D341Med (cell line): ENCODE measurements around the gene KRT15.

Source experiments
- DNase-seq: peaks from one replicate; pipeline ENCODE4 v3.0.0; 2012; ENCODE audit warnings: low spot score

The KRT15 gene

DNA sequence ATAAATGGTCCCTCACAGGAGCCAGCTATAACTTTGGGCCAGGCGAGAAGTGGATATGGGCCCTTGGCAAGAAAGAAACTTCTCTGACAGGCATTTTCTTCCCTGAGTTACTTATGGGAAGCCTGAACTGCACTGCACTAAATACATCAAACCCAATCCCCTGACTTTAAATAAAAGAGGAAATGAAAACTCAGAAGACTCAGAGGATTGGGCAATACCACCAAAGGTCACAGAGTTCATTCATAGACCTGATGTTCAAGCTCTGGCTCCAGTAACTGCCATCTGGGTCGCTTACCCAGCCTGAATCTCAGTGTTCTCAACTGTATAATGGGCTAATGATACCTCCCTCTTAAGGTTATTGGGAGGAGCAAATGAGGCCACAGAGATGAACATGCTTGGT lies 38.6 kb downstream of the KRT15 start:
- DNase-seq: no peak

- DNase-seq: no peak
Measured at GRCh38 chr17:41478237-41478636, 40.5 kb downstream of the KRT15 start.

DNA sequence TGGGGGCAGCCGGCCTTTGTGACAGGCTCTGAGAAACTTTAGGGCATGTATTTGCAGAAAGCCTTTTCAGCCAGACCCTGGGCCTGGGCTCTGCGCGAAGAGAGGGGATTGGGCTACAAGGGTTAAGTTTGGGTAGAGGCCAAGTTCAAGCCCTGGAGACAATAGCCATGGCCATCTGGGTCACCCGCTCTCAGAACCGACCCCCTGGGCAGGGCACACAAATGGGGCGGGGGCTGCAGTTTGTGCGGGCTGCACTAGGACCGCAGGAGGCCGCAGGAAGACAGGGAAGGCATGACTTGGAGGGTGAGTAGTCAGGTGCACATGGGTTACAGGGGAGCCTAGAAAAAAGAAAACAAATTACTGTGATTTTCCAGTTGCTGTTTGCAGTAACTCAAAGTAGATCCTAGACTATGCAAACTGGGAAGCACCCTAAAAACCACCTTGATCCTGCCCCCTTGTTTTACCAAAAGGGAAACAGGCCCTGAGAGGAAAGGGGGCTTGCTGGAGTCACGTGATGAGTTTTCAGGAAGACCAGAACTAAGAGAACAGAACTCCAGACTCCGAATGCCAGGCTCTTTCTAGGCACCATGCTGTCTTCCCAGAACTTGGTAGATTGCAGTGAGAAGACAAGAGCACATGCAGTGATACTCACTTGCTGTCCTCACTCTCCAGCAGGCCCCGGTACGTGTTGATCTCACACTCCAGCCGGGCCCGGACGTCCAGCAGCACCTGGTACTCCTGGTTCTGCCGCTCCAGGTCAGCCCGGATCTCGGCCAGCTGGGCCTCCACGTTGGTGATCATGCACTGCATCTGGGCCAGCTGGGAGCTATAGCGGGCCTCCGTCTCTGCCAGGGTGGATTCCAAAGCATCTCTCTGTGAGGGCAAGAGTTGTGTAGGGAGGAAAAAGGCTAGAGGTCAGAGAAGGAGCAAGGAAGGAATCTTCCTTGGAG lies 41.5 kb downstream of the KRT15 start:
- DNase-seq: no peak

- DNase-seq: no peak
Measured at GRCh38 chr17:41475421-41475820, 43.3 kb downstream of the KRT15 start.

DNA sequence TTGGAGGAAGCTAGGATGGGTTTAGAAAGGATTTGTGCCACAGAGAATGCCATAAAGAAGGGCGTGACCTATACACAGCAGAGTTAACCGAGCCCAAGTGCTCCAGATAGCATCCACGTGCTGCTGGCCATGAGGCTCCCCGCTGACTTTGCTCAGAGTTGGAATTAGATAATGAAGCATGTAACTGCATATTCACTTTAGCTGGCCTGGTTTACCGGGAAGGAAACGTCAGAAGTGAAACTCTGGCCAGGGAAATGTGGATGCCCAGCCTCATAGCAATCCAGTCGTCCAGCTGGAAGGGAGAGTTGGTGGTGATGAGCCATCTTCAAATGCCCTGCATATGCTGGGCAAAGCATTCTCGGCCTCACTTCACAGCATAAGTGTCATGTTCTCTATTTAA lies 43.8 kb downstream of the KRT15 start:
- no peak for DNase-seq

DNA sequence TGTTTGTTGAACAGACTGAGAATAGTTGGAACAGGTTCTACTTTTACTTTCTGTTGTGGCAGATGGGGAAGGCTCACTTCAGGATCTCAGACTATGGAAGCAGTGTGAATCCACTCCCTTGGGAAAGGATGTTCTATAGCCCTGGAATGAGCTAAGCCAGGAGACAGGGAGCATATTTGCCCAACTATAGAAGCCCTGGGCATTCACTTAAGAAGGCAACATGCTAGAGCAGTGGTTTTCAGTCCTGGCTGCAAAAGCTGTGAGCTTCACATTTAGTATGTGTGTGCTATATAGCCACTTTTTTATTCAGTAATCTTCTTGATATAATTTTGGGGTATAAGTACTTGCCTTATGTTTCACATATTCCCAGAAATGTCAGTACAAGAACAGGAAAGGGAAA lies 50.3 kb downstream of the KRT15 start:
- DNase-seq: no peak

GRCh38 chr17:41467561-41467960 lies 51.1 kb downstream of the KRT15 start:
- no peak for DNase-seq

DNA sequence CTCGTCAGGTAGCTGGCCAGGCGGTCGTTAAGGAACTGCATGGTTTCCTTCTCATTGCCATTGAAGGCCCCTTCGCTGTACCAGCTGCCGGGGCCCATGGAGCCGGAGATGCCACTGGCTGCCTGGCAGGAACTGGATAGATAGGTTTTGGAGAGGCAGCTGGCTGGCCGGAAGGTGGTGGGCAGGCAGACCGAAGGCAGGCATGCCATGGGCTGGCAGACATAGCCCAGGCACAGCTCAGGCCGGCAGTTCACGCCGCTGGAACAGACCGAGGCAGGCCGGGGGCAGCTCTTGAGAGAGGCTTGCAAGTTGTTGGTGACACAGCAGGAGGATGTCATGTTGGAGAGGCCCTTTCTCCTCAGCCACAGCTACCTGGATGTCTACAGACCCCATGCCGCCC lies 51.7 kb downstream of the KRT15 start, which contains the start of gene KRT32:
KRT32 (minus strand) TSS at position 399 of the 400 bp plus-strand sequence; CDS start at position 338, 61 bp downstream.
- DNase-seq: no peak

- no peak for DNase-seq
Measured at GRCh38 chr17:41464682-41465081, 54.0 kb downstream of the KRT15 start.

DNA sequence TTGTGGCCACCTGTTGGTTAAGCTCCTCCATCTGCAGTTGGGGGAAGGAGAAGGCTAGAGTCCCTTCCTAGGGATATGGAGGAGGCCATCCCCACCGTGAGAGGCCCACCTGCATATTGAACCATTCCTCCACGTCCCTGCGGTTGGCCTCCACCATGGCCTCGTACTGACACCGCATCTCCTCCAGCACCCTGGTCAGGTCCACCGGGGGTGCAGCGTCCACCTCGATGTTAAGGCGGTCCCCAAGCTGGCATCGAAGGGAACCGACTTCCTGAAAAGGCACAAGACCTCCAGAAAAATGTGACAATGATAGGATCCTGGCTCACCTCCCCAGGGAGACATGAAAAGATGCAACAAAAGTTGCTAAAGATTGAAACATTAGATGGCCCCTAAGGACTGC lies 54.5 kb downstream of the KRT15 start:
- no peak for DNase-seq

- DNase-seq: no peak
Measured at GRCh38 chr17:41463746-41464145, 54.9 kb downstream of the KRT15 start.
